NCI-H1694 (cell line): ENCODE results near the gene PFN1.
"Not testable (repeated sequence)": the region's sequence is repeated elsewhere in the genome, so short reads cannot be mapped to it uniquely, and the experiment has no call there.

Source experiments
- DNase-seq: peaks from one replicate; lab custom pipeline; 2025; lab: John Stamatoyannopoulos, UW

Gene PFN1

GRCh38 chr17:4945176-4945943 lies 3.0 kb downstream of the PFN1 start:
- no peak for DNase-seq

- DNase-seq: no peak
Observed at GRCh38 chr17:4944554-4945175, 3.7 kb downstream of the PFN1 start.

GRCh38 chr17:4944163-4944553 lies 4.2 kb downstream of the PFN1 start:
- no peak for DNase-seq

GRCh38 chr17:4942760-4943508 lies 5.4 kb downstream of the PFN1 start:
- DNase-seq: no peak

GRCh38 chr17:4941319-4941610 lies 7.1 kb downstream of the PFN1 start:
- DNase-seq: no peak

- no peak for DNase-seq
Observed at GRCh38 chr17:4940555-4941318, 7.6 kb downstream of the PFN1 start.

DNA sequence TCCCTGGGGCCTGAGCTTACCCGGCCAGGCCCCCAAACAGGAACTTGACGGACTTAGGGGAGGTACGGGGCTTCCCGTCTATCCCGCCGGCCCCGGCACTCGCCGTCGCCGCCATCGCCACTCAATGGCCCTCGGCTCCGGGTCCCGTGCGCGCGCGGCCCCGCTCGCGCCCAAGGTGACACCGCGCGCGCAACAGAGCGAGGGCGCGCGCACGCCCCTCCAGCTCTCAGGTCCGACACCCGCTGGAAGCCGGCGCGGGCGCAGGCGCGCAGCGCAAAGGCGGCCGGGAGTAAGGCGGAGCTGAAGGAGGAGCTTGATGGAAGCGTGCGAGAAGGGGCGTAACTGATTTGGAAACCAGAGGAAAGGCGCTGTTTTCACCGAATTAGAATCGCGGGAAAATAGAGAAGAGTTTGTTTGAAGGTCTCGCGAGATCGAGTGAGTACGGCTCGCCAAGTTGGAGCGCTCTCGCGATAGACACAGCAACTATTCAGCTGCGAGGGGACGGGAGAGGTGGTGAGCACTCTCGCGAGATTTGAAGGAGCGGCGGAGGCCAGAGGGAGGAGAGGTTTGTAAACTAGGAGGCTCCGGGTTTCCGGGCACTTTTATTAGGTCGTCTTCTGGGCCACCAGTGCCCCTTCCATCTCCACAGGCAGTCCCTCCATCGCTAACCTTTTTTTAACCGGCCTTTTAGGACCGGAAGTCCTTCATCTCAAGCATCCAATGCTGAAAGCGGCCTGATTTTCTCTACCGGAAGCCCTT lies 8.4 kb downstream of the PFN1 start, which contains the start of the genes RNF167 and SLC25A11:
Gene RNF167, plus strand, starts transcription at position 473 of the 759 bp plus-strand sequence. CDS start 642 bp downstream, outside the sequence.
Gene SLC25A11, minus strand, starts transcription at position 251 of the 759 bp plus-strand sequence. Its CDS starts 136 bp downstream, at position 115.
- peak; percentile 99 for DNase-seq

DNA sequence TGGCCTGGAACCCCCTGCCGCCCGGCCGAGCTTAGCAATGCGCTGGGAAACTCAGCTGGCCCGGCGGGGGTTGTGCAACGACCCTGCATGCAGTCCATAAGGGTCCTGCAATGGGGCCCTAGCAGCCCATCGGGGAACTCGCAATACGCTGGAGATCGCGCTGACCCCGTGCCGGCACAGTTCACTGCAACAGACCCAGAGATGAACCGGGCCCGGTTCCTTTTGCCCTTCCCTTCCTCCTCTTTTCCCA lies 8.9 kb downstream of the PFN1 start:
- DNase-seq: no peak

GRCh38 chr17:4938688-4939545 lies 9.4 kb downstream of the PFN1 start:
- no peak for DNase-seq

DNA sequence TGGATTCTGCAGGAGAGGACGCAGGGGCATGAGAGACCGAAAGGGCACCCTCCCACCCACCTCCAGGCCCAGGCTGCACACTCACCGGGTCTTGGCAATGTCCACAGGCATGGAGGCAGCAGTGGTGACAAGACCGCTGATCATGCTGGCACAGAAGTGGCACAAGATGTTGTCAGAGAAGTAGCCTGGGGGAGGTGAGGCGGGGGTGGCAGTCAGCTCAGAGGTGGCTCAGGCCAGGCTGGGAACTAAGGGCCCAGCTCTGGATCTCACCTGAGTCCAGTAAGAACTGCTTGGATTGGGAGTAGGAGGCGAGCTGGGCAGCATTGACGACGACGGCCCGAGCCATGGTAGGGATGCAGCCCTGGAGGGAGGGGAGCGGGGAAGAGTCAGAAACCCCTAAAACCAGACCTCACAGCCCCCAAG lies 10.2 kb downstream of the PFN1 start:
- DNase-seq: no peak

- DNase-seq: no peak
Observed at GRCh38 chr17:4937553-4937952, 10.8 kb downstream of the PFN1 start.

DNA sequence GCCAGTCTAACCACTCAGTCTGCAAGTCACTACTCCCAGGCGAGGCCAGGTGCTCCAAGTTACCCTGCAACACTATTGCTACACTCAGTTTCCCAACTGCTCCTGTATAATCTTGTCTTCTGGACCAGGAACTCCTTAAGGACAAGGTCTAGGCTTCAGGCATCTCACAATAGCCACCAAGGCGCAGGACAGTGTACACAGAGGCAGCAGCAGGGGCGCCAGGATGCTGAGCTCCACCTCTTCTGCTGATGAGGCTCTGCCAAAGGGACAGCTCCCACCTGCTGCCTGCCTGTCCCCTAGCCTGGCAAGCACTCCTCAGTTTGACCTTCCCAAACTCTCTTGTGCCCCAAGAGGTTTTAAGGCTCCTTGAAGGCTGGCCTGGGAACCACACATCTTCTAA lies 11.9 kb downstream of the PFN1 start:
- DNase-seq: no peak

DNA sequence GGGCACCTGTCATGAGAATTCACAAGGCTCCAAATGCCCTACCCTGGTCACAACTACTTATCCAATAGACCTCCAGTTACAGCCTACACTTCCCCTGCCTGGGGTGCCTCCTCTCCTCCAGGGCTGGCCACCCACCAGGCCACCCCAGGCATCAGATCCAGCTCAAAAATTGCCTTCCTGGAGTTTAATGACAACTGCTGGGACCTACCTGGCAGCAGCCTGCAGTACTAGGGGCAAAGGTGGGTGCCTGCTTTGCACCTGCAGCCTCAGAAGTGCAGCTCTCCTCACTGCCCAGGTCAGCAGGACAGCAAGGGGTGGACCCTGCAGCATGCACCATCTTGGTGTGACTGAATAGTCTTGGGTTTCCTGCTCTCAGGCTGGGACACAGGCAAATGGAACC lies 12.7 kb downstream of the PFN1 start:
- DNase-seq: no peak

DNA sequence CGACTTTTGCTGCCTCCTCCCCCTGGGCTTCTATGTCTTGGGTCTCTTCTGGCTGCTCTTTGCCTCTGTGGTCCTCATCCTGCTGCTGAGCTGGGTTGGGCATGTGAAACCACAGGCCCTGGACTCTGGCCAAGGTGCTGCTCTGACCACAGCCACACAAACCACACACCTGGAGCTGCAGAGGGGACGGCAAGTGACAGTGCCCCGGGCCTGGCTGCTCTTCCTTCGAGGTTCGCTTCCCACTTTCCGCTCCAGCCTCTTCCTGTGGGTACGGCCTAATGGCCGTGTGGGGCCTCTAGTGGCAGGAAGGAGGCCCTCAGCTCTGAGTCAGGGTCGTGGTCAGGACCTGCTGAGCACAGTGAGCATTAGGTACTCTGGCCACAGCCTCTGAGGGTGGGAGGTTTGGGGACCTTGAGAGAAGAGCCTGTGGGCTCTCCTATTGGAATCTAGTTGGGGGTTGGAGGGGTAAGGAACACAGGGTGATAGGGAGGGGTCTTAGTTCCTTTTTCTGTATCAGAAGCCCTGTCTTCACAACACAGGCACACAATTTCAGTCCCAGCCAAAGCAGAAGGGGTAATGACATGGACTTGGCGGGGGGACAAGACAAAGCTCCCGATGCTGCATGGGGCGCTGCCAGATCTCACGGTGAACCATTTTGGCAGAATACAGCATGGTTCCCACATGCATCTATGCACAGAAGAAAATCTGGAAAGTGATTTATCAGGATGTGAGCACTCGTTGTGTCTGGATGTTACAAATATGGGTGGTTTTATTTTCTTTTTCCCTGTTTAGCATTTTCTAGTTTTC lies 14.0 kb downstream of the PFN1 start:
- DNase-seq: no peak

DNA sequence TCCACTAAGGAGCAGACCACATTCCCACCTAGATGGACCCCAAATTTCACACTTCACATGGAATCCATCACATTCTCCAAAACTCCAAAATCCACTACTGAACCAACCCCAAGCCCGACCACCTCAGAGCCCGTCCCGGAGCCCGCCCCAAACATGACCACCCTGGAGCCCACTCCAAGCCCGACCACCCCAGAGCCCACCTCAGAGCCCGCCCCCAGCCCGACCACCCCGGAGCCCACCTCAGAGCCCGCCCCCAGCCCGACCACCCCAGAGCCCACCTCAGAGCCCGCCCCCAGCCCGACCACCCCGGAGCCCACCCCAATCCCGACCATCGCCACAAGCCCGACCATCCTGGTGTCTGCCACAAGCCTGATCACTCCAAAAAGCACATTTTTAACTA lies 14.7 kb downstream of the PFN1 start:
- no peak for DNase-seq

GRCh38 chr17:4932756-4933155 lies 15.6 kb downstream of the PFN1 start:
- DNase-seq: no peak

GRCh38 chr17:4931963-4932362 lies 16.4 kb downstream of the PFN1 start, which contains the start of gene GP1BA:
Gene GP1BA (plus strand): TSS chr17:4932277. CDS start chr17:4932605, 328 bp downstream.
- DNase-seq: no peak

GRCh38 chr17:4928881-4929280 lies 19.4 kb downstream of the PFN1 start:
- no peak for DNase-seq

GRCh38 chr17:4926577-4927335 lies 21.6 kb downstream of the PFN1 start:
- not testable (repeated sequence) for DNase-seq
